H9 (cell line): Measurements from ENCODE around the gene CST11. TPM values are rescaled to one million over a fixed set of nuclear protein-coding genes. Genes with fewer than 3 reads are reported as not detected.

Experiments used
- DNase-seq: peaks from one replicate; pipeline ENCODE4 v3.0.0-alpha.2; 2017
- H2AFZ ChIP-seq: one replicate; pipeline ENCODE4 v1.6.1; 2013; ENCODE audit warnings: mild to moderate bottlenecking, low read length, control low read depth, moderate library complexity
- H2AK5ac ChIP-seq: 2 replicates; pipeline ENCODE4 v1.6.1; 2013; ENCODE audit warnings: low read length, control low read depth, mixed read lengths; ENCODE audit not compliant: insufficient read length
- H2BK120ac ChIP-seq: one replicate; pipeline ENCODE4 v1.6.1; 2013; ENCODE audit warnings: low read depth, mild to moderate bottlenecking, low read length, control low read depth, inconsistent platforms; ENCODE audit not compliant: poor library complexity, severe bottlenecking
- H2BK12ac ChIP-seq: 2 replicates; pipeline ENCODE4 v1.6.1; 2013; ENCODE audit warnings: low read length, control low read depth, mixed read lengths, low read depth; ENCODE audit not compliant: insufficient read length
- H2BK15ac ChIP-seq: 2 replicates; pipeline ENCODE4 v1.6.1; 2013; ENCODE audit warnings: low read depth, low read length, control low read depth
- H2BK20ac ChIP-seq: one replicate; pipeline ENCODE4 v1.6.1; 2013; ENCODE audit warnings: low read depth, mild to moderate bottlenecking, low read length, control low read depth, inconsistent platforms; ENCODE audit not compliant: poor library complexity, severe bottlenecking
- H2BK5ac ChIP-seq: 2 replicates; pipeline ENCODE4 v1.6.1; 2013; ENCODE audit warnings: low read length, control low read depth, mixed read lengths; ENCODE audit not compliant: insufficient read length
- H3K14ac ChIP-seq: 2 replicates; pipeline ENCODE4 v1.6.1; 2013; ENCODE audit warnings: low read length, control low read depth; ENCODE audit not compliant: insufficient read depth
- H3K18ac ChIP-seq: 2 replicates; pipeline ENCODE4 v1.6.1; 2013; ENCODE audit warnings: low read depth, mild to moderate bottlenecking, mixed read lengths, low read length, control low read depth; ENCODE audit not compliant: insufficient read length
- H3K23ac ChIP-seq: 2 replicates; pipeline ENCODE4 v1.6.1; 2013; ENCODE audit warnings: low read length, control low read depth, mixed read lengths, low read depth; ENCODE audit not compliant: insufficient read length
- H3K23me2 ChIP-seq: 2 replicates; pipeline ENCODE4 v1.6.1; 2013; ENCODE audit warnings: low read depth, mild to moderate bottlenecking, mixed read lengths, low read length, control low read depth; ENCODE audit not compliant: insufficient read length, poor library complexity, severe bottlenecking
- H3K27ac ChIP-seq: 2 replicates; pipeline ENCODE4 v1.5.1; 2013; ENCODE audit warnings: low read length, control low read depth, mixed read lengths, low read depth; ENCODE audit not compliant: insufficient read length
- H3K27me3 ChIP-seq: 2 replicates; pipeline ENCODE4 v1.6.1; 2013; ENCODE audit warnings: low read length, control low read depth, inconsistent platforms; ENCODE audit not compliant: insufficient read depth
- H3K4ac ChIP-seq: 2 replicates; pipeline ENCODE4 v1.6.1; 2013; ENCODE audit warnings: low read depth, mild to moderate bottlenecking, control low read depth, inconsistent platforms, low read length, moderate library complexity
- H3K4me1 ChIP-seq: 2 replicates; pipeline ENCODE4 v1.6.1; 2013; ENCODE audit warnings: low read length, control low read depth, inconsistent platforms; ENCODE audit not compliant: insufficient read depth
- H3K4me2 ChIP-seq: 2 replicates; pipeline ENCODE4 v1.6.1; 2013; ENCODE audit warnings: low read length, control low read depth, mixed read lengths; ENCODE audit not compliant: insufficient read length, insufficient read depth
- H3K56ac ChIP-seq: 2 replicates; pipeline ENCODE4 v1.6.1; 2013; ENCODE audit warnings: low read depth, mild to moderate bottlenecking, mixed read lengths, low read length, control low read depth; ENCODE audit not compliant: insufficient read length
- H3K79me1 ChIP-seq: 2 replicates; pipeline ENCODE4 v1.6.1; 2013; ENCODE audit warnings: low read depth, mild to moderate bottlenecking, moderate library complexity, low read length, control low read depth, inconsistent platforms; ENCODE audit not compliant: insufficient read depth, poor library complexity, severe bottlenecking
- H3K79me2 ChIP-seq: 2 replicates; pipeline ENCODE4 v1.6.1; 2013; ENCODE audit warnings: low read length, control low read depth, inconsistent platforms; ENCODE audit not compliant: insufficient read depth
- H3K9ac ChIP-seq: 2 replicates; pipeline ENCODE4 v1.6.1; 2013; ENCODE audit warnings: low read length, control low read depth, mixed read lengths; ENCODE audit not compliant: insufficient read length; ENCODE audit errors: extremely low read depth
- H3K9me3 ChIP-seq: one replicate; pipeline ENCODE4 v1.6.1; 2013; ENCODE audit warnings: low read depth, low read length, inconsistent platforms; ENCODE audit not compliant: control insufficient read depth
- H3T11ph ChIP-seq: one replicate; pipeline ENCODE4 v1.6.1; 2013; ENCODE audit warnings: mild to moderate bottlenecking, low read length, control low read depth, inconsistent platforms
- H4K20me1 ChIP-seq: one replicate; pipeline ENCODE4 v1.6.1; 2013; ENCODE audit not compliant: control insufficient read depth, insufficient read length, insufficient read depth
- H4K5ac ChIP-seq: 2 replicates; pipeline ENCODE4 v1.6.1; 2013; ENCODE audit warnings: low read depth, mild to moderate bottlenecking, mixed read lengths, low read length, control low read depth; ENCODE audit not compliant: insufficient read length
- H4K8ac ChIP-seq: replicated peaks from 2 replicates; pipeline ENCODE4 v1.6.1; 2013; ENCODE audit warnings: low read length, control low read depth, mixed read lengths, low read depth; ENCODE audit not compliant: insufficient read length
- H4K91ac ChIP-seq: 2 replicates; pipeline ENCODE4 v1.6.1; 2013; ENCODE audit warnings: low read depth, mild to moderate bottlenecking, moderate library complexity, mixed read lengths, low read length, control low read depth; ENCODE audit not compliant: insufficient read length
- H3K27ac Mint-ChIP-seq, 3 experiments: 2 replicates in 2 of 3; 3 replicates in 1 of 3; pipeline ENCODE4 v1.8.0; 2020 to 2021; ENCODE audit warnings: mixed read lengths in 3 of 3, mild to moderate bottlenecking in 1 of 3, moderate library complexity in 1 of 3
- H3K27me3 Mint-ChIP-seq: 2 replicates; pipeline ENCODE4 v1.8.0; 2021; ENCODE audit warnings: low read depth, mild to moderate bottlenecking, moderate library complexity, mixed read lengths
- H3K36me3 Mint-ChIP-seq, 3 experiments: 2 replicates in 2 of 3; 3 replicates in 1 of 3; pipeline ENCODE4 v1.8.0; 2020 to 2021; ENCODE audit warnings: low read depth in 3 of 3, mixed read lengths in 3 of 3; ENCODE audit not compliant: insufficient read depth in 1 of 3
- H3K4me1 Mint-ChIP-seq, 2 experiments: 2 replicates each; pipeline ENCODE4 v1.8.0; 2020; ENCODE audit warnings: mixed read lengths in 2 of 2
- H3K4me3 Mint-ChIP-seq, 2 experiments: 2 replicates in 1 of 2; 3 replicates in 1 of 2; pipeline ENCODE4 v1.8.0; 2020 to 2021; ENCODE audit warnings: mild to moderate bottlenecking in 2 of 2, mixed read lengths in 2 of 2, moderate library complexity in 1 of 2
- H3K9me3 Mint-ChIP-seq, 2 experiments: 2 replicates in 1 of 2; 3 replicates in 1 of 2; pipeline ENCODE4 v1.8.0; 2020; ENCODE audit warnings: mild to moderate bottlenecking in 2 of 2, mixed read lengths in 2 of 2, moderate library complexity in 1 of 2
- WGBS: extraction: QIAGEN DNeasy Blood & Tissue Kit; methylation state at CpG from one replicate; pipeline ENCODE4 v1.1.7; 2013; ENCODE audit warnings: missing lambda C conversion rate, low lambda C conversion rate, mixed read lengths; ENCODE audit not compliant: insufficient read length; ENCODE audit errors: extremely low coverage; 5-methylcytosine and 5-hydroxymethylcytosine counted together
- total RNA-seq: library from RNA; stranded (reverse); gene quantifications from 2 replicates; pipeline ENCODE4 v1.2.1, GENCODE V29; 2021
- TF ChIP-seq, protein P1 (sequence below): fragments of 200-600 bp; sonication (generic); conservative IDR thresholded peaks from 3 replicates; pipeline ENCODE4 v1.8.0; 2021; ENCODE audit warnings: antibody characterized with exemption, mild to moderate bottlenecking

CST11 gene
- total RNA-seq, 1 experiment from 2014 or later: not detected

DNA sequence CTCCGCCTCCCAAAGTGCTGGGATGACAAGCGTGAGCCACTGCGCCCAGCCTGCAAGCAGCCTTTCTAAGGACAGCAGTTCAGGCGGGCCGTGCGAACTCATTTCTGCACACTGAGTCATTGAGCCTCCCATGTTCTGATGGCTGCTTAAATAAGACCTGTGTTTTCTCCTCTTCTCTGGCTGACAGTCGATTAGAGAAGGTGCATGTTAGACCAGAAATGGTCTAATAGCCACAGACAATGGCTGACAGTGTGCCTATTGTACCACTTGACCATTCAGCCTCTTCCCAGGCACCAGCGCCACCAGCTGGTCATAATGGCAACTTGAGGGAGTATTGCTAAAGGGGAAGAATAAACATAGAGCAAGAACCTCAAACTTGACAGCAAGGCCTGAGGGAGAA lies 6.2 kb downstream of the CST11 start:
- Histone ChIP-seq H4K20me1 (no peaks in the 10 kb centered on the region), H3K9ac (no peak overlapping the region), H3K56ac (no peak overlapping the region), H3K27me3 (no peaks in the 10 kb centered on the region), H4K91ac (no peak overlapping the region), H3K23ac (no peak overlapping the region), H3K4ac (no peak overlapping the region), H3T11ph (no peak overlapping the region), H2BK20ac (no peak overlapping the region), H3K4me1 (no peaks in the 10 kb centered on the region; the same call in 1 of the 2 replicates), H4K8ac (no peak overlapping the region), H3K23me2 (no peaks in the 10 kb centered on the region), H2AFZ (no peak overlapping the region), H3K79me2 (no peaks in the 10 kb centered on the region), H3K18ac (no peak overlapping the region), H3K14ac (no peak overlapping the region), H3K27ac (no peak overlapping the region), H3K79me1 (no peaks in the 10 kb centered on the region), H2BK5ac (no peak overlapping the region), H3K4me2 (no peak overlapping the region), H2BK12ac (no peak overlapping the region), H3K9me3 (no peaks in the 10 kb centered on the region), H4K5ac (no peak overlapping the region), H2AK5ac (no peak overlapping the region), H2BK15ac (no peak overlapping the region), H2BK120ac (no peak overlapping the region)
- peaks cover 4% of the 10 kb centered on the region for H3K27me3 Mint-ChIP-seq
- no peaks in the 10 kb centered on the region for H3K36me3 Mint-ChIP-seq
- H3K4me3 Mint-ChIP-seq: no peak overlapping the region
- H3K27ac Mint-ChIP-seq: no peak overlapping the region
- WGBS: no CpG with 5 or more reads among the region's 8 CpGs
- peaks cover 5 to 8% of the 10 kb centered on the region in 2 experiments for H3K4me1 Mint-ChIP-seq
- H3K9me3 Mint-ChIP-seq: no peaks in the 10 kb centered on the region
- TF ChIP-seq, protein P1, sequence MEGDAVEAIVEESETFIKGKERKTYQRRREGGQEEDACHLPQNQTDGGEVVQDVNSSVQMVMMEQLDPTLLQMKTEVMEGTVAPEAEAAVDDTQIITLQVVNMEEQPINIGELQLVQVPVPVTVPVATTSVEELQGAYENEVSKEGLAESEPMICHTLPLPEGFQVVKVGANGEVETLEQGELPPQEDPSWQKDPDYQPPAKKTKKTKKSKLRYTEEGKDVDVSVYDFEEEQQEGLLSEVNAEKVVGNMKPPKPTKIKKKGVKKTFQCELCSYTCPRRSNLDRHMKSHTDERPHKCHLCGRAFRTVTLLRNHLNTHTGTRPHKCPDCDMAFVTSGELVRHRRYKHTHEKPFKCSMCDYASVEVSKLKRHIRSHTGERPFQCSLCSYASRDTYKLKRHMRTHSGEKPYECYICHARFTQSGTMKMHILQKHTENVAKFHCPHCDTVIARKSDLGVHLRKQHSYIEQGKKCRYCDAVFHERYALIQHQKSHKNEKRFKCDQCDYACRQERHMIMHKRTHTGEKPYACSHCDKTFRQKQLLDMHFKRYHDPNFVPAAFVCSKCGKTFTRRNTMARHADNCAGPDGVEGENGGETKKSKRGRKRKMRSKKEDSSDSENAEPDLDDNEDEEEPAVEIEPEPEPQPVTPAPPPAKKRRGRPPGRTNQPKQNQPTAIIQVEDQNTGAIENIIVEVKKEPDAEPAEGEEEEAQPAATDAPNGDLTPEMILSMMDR: peak; percentile 85
- peak; percentile 75 for DNase-seq
